ENCODE results near the gene ZNF556.

ZNF556 gene

DNA sequence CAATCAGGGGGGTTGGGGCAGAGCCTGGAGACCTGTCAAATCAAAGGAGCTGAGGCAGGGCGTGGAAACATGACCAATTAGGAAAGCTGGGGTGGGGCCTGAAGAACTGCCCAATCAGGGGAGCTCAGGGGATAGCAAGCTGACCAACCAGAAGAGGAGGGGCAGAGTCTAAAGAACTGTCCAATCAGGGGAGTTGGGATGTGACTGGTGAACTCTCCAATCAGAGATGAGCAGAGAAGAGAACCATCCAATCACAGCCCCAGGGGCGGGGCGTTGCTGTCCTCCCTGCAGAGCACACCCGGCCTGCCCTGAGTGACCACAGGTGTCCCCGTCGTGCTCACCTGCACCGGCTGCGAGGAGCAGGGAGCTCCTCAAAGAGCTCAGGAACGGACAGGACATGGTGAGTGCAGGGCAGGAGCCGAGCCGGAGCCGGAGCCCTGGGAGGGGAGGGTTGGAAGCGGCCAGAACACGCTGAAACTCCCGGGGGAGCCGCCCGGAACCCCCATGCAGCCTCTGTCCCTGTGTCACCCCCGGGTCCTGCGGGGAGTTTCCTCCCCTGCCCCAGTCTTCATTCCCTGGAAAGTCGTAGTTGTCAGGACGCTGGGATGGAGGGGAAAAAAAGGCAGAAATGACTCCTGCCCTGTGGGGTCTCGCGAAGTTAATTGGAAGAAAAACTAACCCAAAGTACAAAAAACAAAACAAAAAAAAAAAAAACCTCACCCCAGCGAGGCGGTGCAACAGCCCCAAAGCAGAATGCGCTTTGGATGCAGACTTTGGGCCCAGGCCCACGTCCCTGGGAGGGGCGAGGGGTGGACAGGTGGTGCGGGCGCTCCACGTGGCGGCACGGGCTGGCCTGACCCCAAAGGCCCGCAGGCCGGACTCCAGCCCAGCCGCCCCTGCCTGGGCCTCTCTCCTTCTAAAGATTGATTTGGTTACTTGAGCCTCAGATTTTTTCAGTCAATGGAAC, at the start of gene ZNF556:
TSS of gene ZNF556 (plus strand) at position 311 of the 967 bp plus-strand sequence. CDS start at position 398, 87 bp downstream.
- no peak within 1 kb of the TSS for H3K4me3 ChIP-seq (replicated peaks; ENCODE audit: low read depth, low read length)
- TF ChIP-seq, protein P1, sequence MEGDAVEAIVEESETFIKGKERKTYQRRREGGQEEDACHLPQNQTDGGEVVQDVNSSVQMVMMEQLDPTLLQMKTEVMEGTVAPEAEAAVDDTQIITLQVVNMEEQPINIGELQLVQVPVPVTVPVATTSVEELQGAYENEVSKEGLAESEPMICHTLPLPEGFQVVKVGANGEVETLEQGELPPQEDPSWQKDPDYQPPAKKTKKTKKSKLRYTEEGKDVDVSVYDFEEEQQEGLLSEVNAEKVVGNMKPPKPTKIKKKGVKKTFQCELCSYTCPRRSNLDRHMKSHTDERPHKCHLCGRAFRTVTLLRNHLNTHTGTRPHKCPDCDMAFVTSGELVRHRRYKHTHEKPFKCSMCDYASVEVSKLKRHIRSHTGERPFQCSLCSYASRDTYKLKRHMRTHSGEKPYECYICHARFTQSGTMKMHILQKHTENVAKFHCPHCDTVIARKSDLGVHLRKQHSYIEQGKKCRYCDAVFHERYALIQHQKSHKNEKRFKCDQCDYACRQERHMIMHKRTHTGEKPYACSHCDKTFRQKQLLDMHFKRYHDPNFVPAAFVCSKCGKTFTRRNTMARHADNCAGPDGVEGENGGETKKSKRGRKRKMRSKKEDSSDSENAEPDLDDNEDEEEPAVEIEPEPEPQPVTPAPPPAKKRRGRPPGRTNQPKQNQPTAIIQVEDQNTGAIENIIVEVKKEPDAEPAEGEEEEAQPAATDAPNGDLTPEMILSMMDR (IDR thresholded peaks at IDR 0.05; ENCODE audit: low read length, missing control alignments) = no peak
- DNase-seq (ENCODE audit: low read depth) = no peak

DNA sequence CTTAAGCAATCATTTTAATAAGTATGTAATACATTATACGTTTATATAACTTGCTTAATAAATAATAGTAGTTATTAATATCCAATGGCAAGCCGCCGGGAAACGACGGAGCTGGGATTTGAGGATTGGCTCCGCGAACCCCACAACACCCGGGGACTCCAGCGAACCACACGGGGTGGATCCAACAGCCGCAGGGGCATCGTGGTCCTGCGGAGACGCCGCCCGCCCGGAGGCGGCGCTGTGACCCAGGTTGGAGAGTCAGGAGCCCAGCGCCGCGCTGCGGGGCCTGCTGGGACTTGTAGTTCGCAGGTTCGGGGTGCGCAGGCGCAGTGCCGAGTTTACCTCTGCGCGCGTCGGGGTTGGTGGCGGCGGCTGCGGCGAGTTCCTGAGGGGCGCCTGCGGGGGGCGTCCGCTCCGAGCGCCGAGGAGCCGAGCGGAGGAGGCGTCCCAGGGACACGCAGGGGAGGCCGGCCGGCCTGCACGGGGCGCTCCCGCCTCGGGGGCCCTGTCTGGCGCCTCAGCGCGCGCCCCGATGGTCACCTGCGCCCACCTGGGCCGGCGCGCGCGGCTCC, 47.5 kb upstream of the ZNF556 start, which contains the start of gene ZNF554:
TSS of gene ZNF554 (plus strand) at position 329 of the 572 bp plus-strand sequence. CDS start at position 533, 204 bp downstream.
- peak; percentile 97 for DNase-seq (ENCODE audit: low read depth)
- TF ChIP-seq, protein P1 (IDR thresholded peaks at IDR 0.05; ENCODE audit: low read length, missing control alignments) = peak; percentile 91
- H3K4me3 ChIP-seq (replicated peaks; ENCODE audit: low read depth, low read length) = peak within 1 kb of the TSS; percentile 76

DNA sequence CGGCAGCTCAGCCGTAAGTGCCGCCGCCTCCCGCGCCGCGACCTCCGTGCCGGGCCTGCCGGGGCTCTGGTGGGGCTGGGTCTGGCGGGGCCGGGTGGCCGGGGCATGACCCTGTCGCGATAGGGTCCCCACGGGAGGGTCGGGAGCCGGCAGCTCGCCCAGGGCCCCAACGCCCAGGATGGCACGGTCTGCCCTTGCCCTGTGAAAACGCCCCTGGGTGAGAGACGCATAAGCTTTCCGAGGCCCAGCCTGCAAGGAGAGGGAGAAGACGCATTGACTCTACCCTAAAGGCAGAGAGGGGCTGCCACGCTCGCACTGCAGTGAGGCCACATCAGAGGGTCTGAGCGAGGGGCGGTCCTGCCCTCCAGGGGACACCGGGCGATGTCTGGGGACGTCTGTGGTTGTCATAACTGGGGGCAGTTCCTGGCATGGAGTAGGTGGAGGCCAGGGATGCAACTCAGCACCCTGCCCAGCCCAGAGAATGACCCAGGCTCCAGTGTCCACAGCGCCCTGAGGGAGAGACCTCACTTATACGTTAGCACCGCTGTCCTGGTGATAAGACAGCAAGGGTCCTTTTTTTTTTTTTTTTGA, 46.9 kb upstream of the ZNF556 start:
- peak overlapping the region; percentile 76 for H3K4me3 ChIP-seq (replicated peaks; ENCODE audit: low read depth, low read length)
- TF ChIP-seq, protein P1 (IDR thresholded peaks at IDR 0.05; ENCODE audit: low read length, missing control alignments) = no peak
- DNase-seq (ENCODE audit: low read depth) = no peak

DNA sequence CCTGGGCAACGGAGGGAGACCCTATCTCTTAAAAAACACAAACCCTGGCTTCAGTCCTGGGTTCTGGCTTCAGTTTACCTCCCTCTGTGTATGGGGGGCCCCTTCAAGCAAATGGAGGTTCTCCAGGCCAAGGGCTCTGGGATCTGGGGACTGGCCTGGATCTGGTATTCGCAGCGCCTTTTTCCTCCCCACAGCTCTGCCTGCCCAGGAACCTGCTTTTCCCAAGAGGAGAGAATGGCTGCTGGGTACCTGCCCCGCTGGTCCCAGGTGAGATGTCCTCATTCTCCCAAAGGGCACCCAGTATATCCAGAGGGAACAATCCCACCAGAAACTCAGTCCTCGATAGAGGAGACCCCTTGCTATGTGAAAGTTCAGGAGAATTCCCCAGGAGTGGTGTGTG, 44.3 kb upstream of the ZNF556 start:
- H3K4me3 ChIP-seq (replicated peaks; ENCODE audit: low read depth, low read length) = no peak overlapping the region
- no peak for DNase-seq (ENCODE audit: low read depth)
- TF ChIP-seq, protein P1 (IDR thresholded peaks at IDR 0.05; ENCODE audit: low read length, missing control alignments) = no peak

DNA sequence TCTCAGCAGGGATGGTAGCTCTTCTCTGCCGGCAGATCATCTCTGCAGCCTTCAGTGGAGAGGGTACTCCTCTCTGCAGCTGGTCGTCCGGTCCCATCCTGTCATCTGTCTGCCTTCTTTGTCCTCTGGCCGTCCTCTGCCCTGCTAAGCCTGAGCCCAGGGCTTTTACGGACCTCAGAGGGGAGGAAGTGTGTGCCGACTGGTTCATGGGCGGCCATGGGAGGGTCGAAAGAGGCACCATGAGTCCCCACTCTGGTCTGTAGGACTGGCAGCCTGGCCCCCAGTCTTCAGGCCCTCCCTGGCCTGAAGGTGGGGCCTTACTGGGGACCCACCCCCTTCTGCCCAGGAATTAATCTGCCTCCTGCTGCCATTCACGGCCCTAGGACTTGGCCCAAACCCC, 43.5 kb upstream of the ZNF556 start:
- no peak overlapping the region for H3K4me3 ChIP-seq (replicated peaks; ENCODE audit: low read depth, low read length)
- DNase-seq (ENCODE audit: low read depth) = no peak
- TF ChIP-seq, protein P1 (IDR thresholded peaks at IDR 0.05; ENCODE audit: low read length, missing control alignments) = no peak

DNA sequence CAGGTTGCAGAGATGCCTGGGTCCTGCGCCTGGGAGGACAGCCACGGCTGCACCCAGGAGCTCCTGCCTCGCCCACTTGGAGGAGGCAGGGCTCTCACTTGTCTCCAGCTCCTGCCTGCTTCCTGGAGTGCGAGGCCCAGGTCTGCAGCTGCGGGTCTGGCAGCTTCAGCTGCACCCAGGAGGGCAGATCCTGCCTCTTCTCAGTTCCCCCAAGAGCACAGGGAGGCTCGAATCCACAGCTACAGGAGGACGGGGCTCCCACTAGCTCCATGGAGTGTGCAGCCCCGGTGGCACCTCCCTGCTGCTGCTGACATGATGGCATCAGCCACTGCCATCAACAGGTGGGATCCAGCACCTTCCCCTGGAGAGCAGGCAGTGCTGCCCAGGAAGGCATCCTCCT, 43.0 kb upstream of the ZNF556 start:
- DNase-seq (ENCODE audit: low read depth) = no peak
- TF ChIP-seq, protein P1 (IDR thresholded peaks at IDR 0.05; ENCODE audit: low read length, missing control alignments) = no peak
- no peak overlapping the region for H3K4me3 ChIP-seq (replicated peaks; ENCODE audit: low read depth, low read length)

Data from fibroblast of pulmonary artery (primary cell).